GM13976 (cell line): ENCODE data around the gene ITGA3.

ENCODE experiments used
- DNase-seq: peaks from one replicate; pipeline ENCODE4 v3.0.0; 2012; ENCODE audit warnings: low spot score
- in situ Hi-C: fragments of 300-500 bp; cut with MboI; formaldehyde crosslinking; loops from one replicate; pipeline ENCODE4 v1.12.0; 2022; ENCODE audit warnings: low sequenced_read_pairs, mixed read lengths, inconsistent platforms; ENCODE audit not compliant: unreplicated experiment
- TF ChIP-seq, protein P1 (sequence below): IDR thresholded peaks from 2 replicates; pipeline ENCODE4 v1.5.1; 2012; ENCODE audit warnings: borderline replicate concordance, mild to moderate bottlenecking; ENCODE audit not compliant: insufficient read depth; ENCODE audit errors: extremely low read depth, missing control alignments, control extremely low read depth

The ITGA3 gene

DNA sequence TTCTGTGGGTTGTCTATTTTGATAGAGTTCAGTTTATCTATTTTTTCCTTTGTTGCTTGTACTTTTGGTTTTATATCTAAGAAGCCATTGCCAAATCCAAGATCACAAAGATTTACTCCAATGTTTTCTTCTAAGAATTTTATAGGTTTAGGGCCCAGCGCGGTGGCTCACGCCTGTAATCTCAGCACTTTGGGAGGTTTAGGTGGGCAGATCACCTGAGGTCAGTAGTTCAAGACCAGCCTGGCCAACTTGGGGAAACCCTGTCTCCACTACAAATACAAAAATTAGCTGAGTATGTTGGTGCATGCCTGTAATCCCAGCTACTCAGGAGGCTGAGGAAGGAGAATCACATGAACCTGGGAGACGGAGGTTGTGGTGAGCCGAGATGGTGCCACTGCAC is 13.7 kb upstream of the ITGA3 start:
- TF ChIP-seq, protein P1, sequence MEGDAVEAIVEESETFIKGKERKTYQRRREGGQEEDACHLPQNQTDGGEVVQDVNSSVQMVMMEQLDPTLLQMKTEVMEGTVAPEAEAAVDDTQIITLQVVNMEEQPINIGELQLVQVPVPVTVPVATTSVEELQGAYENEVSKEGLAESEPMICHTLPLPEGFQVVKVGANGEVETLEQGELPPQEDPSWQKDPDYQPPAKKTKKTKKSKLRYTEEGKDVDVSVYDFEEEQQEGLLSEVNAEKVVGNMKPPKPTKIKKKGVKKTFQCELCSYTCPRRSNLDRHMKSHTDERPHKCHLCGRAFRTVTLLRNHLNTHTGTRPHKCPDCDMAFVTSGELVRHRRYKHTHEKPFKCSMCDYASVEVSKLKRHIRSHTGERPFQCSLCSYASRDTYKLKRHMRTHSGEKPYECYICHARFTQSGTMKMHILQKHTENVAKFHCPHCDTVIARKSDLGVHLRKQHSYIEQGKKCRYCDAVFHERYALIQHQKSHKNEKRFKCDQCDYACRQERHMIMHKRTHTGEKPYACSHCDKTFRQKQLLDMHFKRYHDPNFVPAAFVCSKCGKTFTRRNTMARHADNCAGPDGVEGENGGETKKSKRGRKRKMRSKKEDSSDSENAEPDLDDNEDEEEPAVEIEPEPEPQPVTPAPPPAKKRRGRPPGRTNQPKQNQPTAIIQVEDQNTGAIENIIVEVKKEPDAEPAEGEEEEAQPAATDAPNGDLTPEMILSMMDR: no peak
- no peak for DNase-seq
- in situ Hi-C loops: no loop called here

DNA sequence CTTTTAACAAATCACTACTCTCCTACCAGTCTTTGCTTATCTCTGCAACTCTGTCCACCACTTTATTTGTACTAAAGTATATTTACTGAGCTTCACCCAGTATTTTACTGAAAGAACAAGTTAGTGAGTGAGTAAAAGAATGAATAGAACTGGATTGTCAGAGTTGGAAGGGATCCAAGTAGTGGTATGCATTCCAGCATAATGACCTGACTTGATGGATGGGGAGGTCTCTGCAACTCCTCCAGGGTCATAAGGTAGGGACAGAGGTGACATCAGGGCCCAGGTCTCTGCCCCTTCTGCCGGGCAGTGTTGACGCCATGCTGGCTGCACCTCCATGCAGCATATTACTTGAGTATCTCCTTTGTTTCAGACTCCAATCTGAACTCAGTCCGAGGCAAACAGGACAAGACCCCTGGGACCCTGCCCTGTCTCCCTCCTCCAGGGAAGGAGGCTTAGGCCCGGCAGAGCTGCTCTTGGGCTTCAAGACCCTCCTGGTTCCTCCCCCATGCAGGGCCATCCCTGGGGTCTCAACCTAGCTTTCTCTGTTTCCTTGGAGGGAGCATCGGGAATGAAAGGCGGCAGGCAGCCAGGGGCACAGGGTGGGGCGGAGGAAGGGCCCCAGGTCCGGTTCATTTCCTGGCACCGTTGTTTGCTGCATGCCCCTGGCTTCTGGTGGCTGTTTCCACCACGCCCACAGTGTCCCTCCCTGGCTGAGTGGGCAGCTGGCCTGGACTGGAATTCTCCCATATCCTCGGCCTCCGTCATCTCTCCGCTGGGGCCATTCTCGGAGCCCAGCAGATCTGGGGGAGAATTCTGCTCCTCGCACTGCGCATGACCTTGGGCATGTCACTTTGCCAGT is 12.4 kb upstream of the ITGA3 start:
- TF ChIP-seq, protein P1: no peak
- no peak for DNase-seq
- in situ Hi-C loops: no loop called here

DNA sequence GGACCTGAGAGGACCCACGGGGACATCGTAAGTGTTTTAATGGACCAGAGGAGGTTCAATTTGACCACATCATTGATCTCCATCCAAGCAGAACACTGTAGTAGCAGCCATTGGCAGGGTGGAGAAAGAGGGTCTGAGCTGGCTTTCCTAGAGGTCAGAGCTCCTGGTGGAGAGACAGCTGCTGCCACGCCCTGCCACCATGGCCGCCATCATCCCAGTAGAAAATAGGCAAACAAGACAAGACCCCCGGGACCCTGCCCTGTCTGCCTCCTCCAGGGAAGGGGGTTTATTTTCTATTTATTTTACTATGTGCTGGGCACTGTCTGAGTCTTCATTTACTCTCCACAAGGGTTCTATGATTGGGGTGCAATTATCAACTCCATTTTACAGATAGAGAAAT is 11.4 kb upstream of the ITGA3 start:
- in situ Hi-C loops: no loop called here
- no peak for DNase-seq
- TF ChIP-seq, protein P1: no peak

DNA sequence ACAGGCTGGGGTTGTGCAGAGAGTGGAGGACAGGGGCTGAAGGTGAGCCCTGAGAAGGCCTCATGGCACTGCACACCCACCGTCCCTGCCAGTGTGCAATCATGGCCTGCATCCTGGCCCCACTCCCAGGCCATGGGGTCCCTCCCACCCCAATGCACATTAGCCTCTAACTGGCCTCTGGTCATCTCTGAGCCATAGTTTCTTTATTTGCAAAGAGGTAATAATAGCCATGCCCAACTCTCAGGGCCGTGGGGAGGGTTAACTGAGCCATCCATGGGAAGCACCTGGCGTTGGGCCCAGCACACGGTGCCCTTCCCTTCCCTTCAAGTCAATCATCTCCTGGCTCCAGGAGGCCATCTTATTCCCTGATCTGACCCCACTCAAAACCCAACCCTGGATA is 10.8 kb upstream of the ITGA3 start:
- in situ Hi-C loops: no loop called here
- DNase-seq: no peak
- TF ChIP-seq, protein P1: no peak

DNA sequence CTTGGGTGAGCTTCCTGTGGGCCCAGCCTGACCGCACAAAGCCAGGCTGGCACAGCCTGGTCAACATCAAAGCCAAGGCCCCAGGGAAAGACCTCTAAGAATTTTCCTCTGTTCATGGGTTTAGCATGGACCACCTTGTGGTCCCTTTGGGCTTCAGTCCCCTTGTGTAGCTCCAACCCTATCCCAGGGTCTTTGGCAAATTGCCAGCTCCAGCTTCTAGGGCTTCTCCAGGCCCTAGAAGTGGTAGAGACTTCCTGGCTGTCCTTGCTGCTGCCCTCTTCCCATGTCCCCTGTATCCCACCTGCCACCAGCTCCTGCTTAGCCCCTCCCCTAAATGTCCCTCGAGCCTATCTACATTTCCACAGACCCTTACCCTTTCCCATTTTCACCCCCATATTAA is 9.7 kb upstream of the ITGA3 start:
- TF ChIP-seq, protein P1: no peak
- in situ Hi-C loops: no loop called here
- no peak for DNase-seq

DNA sequence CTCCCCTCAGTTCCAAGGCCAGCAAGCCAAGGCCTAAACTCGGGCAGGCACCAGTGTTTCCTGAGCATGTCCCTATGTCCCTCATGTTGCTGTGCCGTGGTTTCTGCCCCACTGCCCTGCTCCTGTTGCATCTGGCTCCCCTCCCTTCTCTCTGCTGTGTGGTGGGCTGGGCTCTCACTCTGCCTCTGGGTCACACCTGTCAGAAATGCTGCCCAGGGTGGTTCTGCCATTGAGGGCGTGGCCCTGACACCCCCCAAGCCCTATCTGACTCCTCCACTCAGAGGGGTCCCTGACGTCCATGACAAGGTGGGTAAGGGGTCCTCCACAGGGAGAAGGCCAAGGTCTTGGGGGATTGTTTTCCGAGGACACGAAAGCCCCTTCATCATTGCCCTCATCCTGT is 9.2 kb upstream of the ITGA3 start:
- DNase-seq: no peak
- TF ChIP-seq, protein P1: no peak
- in situ Hi-C loops: no loop called here
